H1 (cell line): ENCODE results near the gene MYO1F. TPM values are rescaled to one million over a fixed set of nuclear protein-coding genes. Genes with fewer than 3 reads are reported as not detected.

Experiments used
- CTCF ChIA-PET: fragments of 300-600 bp; sonication (Branson Sonifier 250); formaldehyde crosslinking; loops from one replicate; lab custom pipeline; 2021; ENCODE audit not compliant: partially characterized antibody; lab: Charles Lee
- POLR2A ChIA-PET: fragments of 300-600 bp; sonication (Branson Sonifier 250); formaldehyde crosslinking; loops from one replicate; lab custom pipeline; 2021; ENCODE audit warnings: inconsistent platforms; ENCODE audit not compliant: partially characterized antibody; lab: Charles Lee
- DNase-seq, 2 experiments: peaks; one replicate each; pipeline versions ENCODE4 v3.0.0 to v3.0.0-alpha.2; 2010 to 2022; ENCODE audit warnings: low spot score in 2 of 2, low read depth in 1 of 2, mixed read lengths in 1 of 2
- FAIRE-seq: peaks from 2 replicates; lab custom pipeline; 2011; peaks lifted over from hg19 to GRCh38; lab: Jason Lieb, UNC
- H2AFZ ChIP-seq: 2 replicates; pipeline ENCODE4 v1.8.1; 2012; ENCODE audit warnings: low read length, inconsistent platforms
- H2AK5ac ChIP-seq: 2 replicates; pipeline ENCODE4 v1.6.1; 2013; ENCODE audit warnings: low read depth, low read length
- H2BK120ac ChIP-seq: replicated peaks from 2 replicates; pipeline ENCODE3; 2013; ENCODE audit warnings: low read depth, low read length, inconsistent platforms
- H2BK12ac ChIP-seq: 2 replicates; pipeline ENCODE4 v1.6.1; 2013; ENCODE audit warnings: low read depth, low read length
- H2BK15ac ChIP-seq: 2 replicates; pipeline ENCODE4 v1.6.1; 2013; ENCODE audit warnings: low read length
- H2BK20ac ChIP-seq: 2 replicates; pipeline ENCODE4 v1.6.1; 2013; ENCODE audit warnings: low read length
- H2BK5ac ChIP-seq: 2 replicates; pipeline ENCODE4 v1.6.1; 2013; ENCODE audit warnings: low read depth, low read length
- H3K14ac ChIP-seq: 2 replicates; pipeline ENCODE4 v1.6.1; 2013; ENCODE audit warnings: inconsistent platforms; ENCODE audit not compliant: insufficient read length
- H3K18ac ChIP-seq: 2 replicates; pipeline ENCODE4 v1.6.1; 2013; ENCODE audit warnings: low read length; ENCODE audit errors: extremely low read depth
- H3K23ac ChIP-seq: 2 replicates; pipeline ENCODE4 v1.6.1; 2013; ENCODE audit warnings: inconsistent platforms; ENCODE audit not compliant: insufficient read length
- H3K23me2 ChIP-seq: 2 replicates; pipeline ENCODE4 v1.6.1; 2013; ENCODE audit warnings: low read depth, low read length
- H3K27ac ChIP-seq: 2 replicates; pipeline ENCODE4 v1.6.1; 2011; ENCODE audit warnings: low read depth, low read length, inconsistent platforms
- H3K27me3 ChIP-seq, 4 experiments: replicated peaks in 1 of 4; 1 replicate in 1 of 4; 2 replicates in 3 of 4; pipeline versions ENCODE4 v1.6.1 to v1.8.1; 2011 to 2013; ENCODE audit warnings: low read length in 3 of 4, mild to moderate bottlenecking in 3 of 4, inconsistent platforms in 2 of 4, mixed read lengths in 2 of 4, moderate library complexity in 1 of 4; ENCODE audit not compliant: control insufficient read depth in 3 of 4, insufficient read depth in 3 of 4; ENCODE audit errors: extremely low read depth in 1 of 4
- H3K36me3 ChIP-seq, 4 experiments: 2 replicates each; pipeline versions ENCODE4 v1.6.1 to v1.8.1; 2011 to 2013; ENCODE audit warnings: mild to moderate bottlenecking in 4 of 4, low read length in 3 of 4, moderate library complexity in 2 of 4, control low read depth in 1 of 4, inconsistent platforms in 1 of 4; ENCODE audit not compliant: insufficient read depth in 4 of 4, control insufficient read depth in 2 of 4
- H3K4ac ChIP-seq: replicated peaks from 2 replicates; pipeline ENCODE3; 2013; ENCODE audit warnings: low read length, low read depth, mixed read lengths, inconsistent platforms; ENCODE audit not compliant: insufficient read length
- H3K4me1 ChIP-seq, 4 experiments: replicated peaks in 1 of 4; 1 replicate in 1 of 4; 2 replicates in 3 of 4; pipeline versions ENCODE4 v1.6.1 to v1.8.1; 2011 to 2013; ENCODE audit warnings: low read length in 3 of 4, inconsistent platforms in 2 of 4, mixed read lengths in 1 of 4; ENCODE audit not compliant: insufficient read depth in 4 of 4, control insufficient read depth in 3 of 4
- H3K4me2 ChIP-seq, 2 experiments: 2 replicates each; pipeline versions ENCODE4 v1.6.1 to v1.8.1; 2011 to 2013; ENCODE audit warnings: low read depth in 2 of 2, low read length in 2 of 2, control low read depth in 1 of 2, inconsistent platforms in 1 of 2, mild to moderate bottlenecking in 1 of 2; ENCODE audit not compliant: insufficient read depth in 1 of 2
- H3K4me3 ChIP-seq, 4 experiments: fragments of 200-600, 300-600 bp in 1 of 4; sonication (generic), shearing (Covaris generic), sonication (Bioruptor Twin) in 1 of 4; 2 replicates each; pipeline versions ENCODE4 v1.5.1 to v1.8.1; 2011 to 2016; ENCODE audit warnings: low read length in 4 of 4, low read depth in 3 of 4, control low read depth in 2 of 4, inconsistent platforms in 2 of 4, mild to moderate bottlenecking in 2 of 4, mixed read lengths in 1 of 4, moderate library complexity in 1 of 4; ENCODE audit not compliant: insufficient read depth in 2 of 4; ENCODE audit errors: extremely low read depth in 1 of 4
- H3K56ac ChIP-seq: replicated peaks from 2 replicates; pipeline ENCODE3; 2013; ENCODE audit warnings: low read depth, mild to moderate bottlenecking, mixed read lengths, low read length, inconsistent platforms; ENCODE audit not compliant: insufficient read length
- H3K79me1 ChIP-seq: 2 replicates; pipeline ENCODE4 v1.6.1; 2013; ENCODE audit warnings: low read depth, low read length, control low read depth
- H3K79me2 ChIP-seq, 2 experiments: 2 replicates each; pipeline versions ENCODE4 v1.6.1 to v1.8.1; 2012 to 2013; ENCODE audit warnings: low read length in 2 of 2, mild to moderate bottlenecking in 2 of 2, inconsistent platforms in 1 of 2; ENCODE audit not compliant: insufficient read depth in 2 of 2, control insufficient read depth in 1 of 2
- H3K9ac ChIP-seq, 4 experiments: replicated peaks in 1 of 4; 1 replicate in 1 of 4; 2 replicates in 3 of 4; pipeline versions ENCODE4 v1.6.1 to v1.8.1; 2011 to 2013; ENCODE audit warnings: low read depth in 3 of 4, low read length in 3 of 4, control low read depth in 2 of 4, mild to moderate bottlenecking in 2 of 4, moderate library complexity in 2 of 4, inconsistent platforms in 1 of 4; ENCODE audit errors: extremely low read depth in 1 of 4
- H3K9me3 ChIP-seq, 2 experiments: 2 replicates each; pipeline versions ENCODE4 v1.6.1 to v1.8.1; 2012 to 2013; ENCODE audit warnings: mild to moderate bottlenecking in 2 of 2, moderate library complexity in 2 of 2, control low read depth in 1 of 2, inconsistent platforms in 1 of 2, low read depth in 1 of 2, low read length in 1 of 2, mixed read lengths in 1 of 2; ENCODE audit not compliant: insufficient read depth in 2 of 2
- H4K20me1 ChIP-seq, 2 experiments: replicated peaks in 1 of 2; 2 replicates each; pipeline versions ENCODE3 to v1.8.1; 2011 to 2013; ENCODE audit warnings: inconsistent platforms in 2 of 2, low read length in 2 of 2, mild to moderate bottlenecking in 1 of 2; ENCODE audit not compliant: insufficient read depth in 2 of 2, control insufficient read depth in 1 of 2
- H4K5ac ChIP-seq: 2 replicates; pipeline ENCODE4 v1.6.1; 2013; ENCODE audit warnings: low read length, low read depth, mixed read lengths, inconsistent platforms; ENCODE audit not compliant: insufficient read length
- H4K8ac ChIP-seq: 2 replicates; pipeline ENCODE4 v1.8.0; 2013; ENCODE audit warnings: mild to moderate bottlenecking, moderate library complexity, low read length, inconsistent platforms; ENCODE audit not compliant: insufficient read depth; ENCODE audit errors: extremely low read depth
- H4K91ac ChIP-seq: replicated peaks from 2 replicates; pipeline ENCODE3; 2013; ENCODE audit warnings: low read length, mixed read lengths, inconsistent platforms; ENCODE audit not compliant: insufficient read length
- BRCA1 ChIP-seq: IDR thresholded peaks from 2 replicates; pipeline ENCODE4 v1.6.1; 2012; ENCODE audit warnings: low read depth, low read length, improper control_type of control experiment
- WGBS, 2 experiments: shearing (Covaris generic) in 1 of 2; methylation state at CpG; one replicate each; pipeline versions ENCODE4 v1.1.6 to v1.1.7; 2013 to 2015; ENCODE audit warnings: low lambda C conversion rate in 2 of 2, mixed read lengths in 2 of 2, inconsistent platforms in 1 of 2, low coverage in 1 of 2, missing lambda C conversion rate in 1 of 2; ENCODE audit not compliant: insufficient replicate concordance in 2 of 2, insufficient coverage in 1 of 2, insufficient read length in 1 of 2; ENCODE audit errors: extremely low coverage in 1 of 2, missing lambda C conversion rate in 1 of 2; 5-methylcytosine and 5-hydroxymethylcytosine counted together
- polyA plus RNA-seq, 7 experiments: library from polyadenylated mRNA; depleted of rRNA in 3 of 7; stranded (reverse) in 5 of 7; unstranded in 2 of 7; fragments of >200 nt in 5 of 7; fragments of 200-250 nt in 2 of 7; gene quantifications; 1 replicate in 5 of 7; 2 replicates in 1 of 7; 4 replicates in 1 of 7; pipeline versions ENCODE4 v1.2.1 to v1.2.3, GENCODE V29; 2011 to 2013; ENCODE audit warnings: missing spikeins in 2 of 7, mixed read lengths in 2 of 7
- total RNA-seq: library from RNA; stranded (reverse); fragmentation: NEBNext Ultra II Directional; extraction: Animal tissue kit (Norgen Biotek cat#: 25700); gene quantifications from 2 replicates; pipeline ENCODE4 v1.2.1, GENCODE V29; 2021

The MYO1F gene
- total and polyA plus RNA-seq, 2 of the 8 experiments (the other 6 are each of a cell fraction or from before 2014, with no cell fraction given): 1.4 to 4.6 TPM

GRCh38 chr19:8473648-8474476, 103.4 kb downstream of the MYO1F start:
- Histone ChIP-seq H2BK15ac (no peak overlapping the region), H2BK5ac (no peak overlapping the region), H3K36me3 (peaks cover 39 to 96% (median 74%) of the 10 kb centered on the region in 4 experiments), H3K27ac (no peak overlapping the region), H3K4me1 (no peaks in the 10 kb centered on the region), H3K23me2 (no peaks in the 10 kb centered on the region), H4K5ac (no peak overlapping the region), H3K18ac (no peak overlapping the region), H3K27me3 (no peaks in the 10 kb centered on the region), H3K79me1 (peaks cover 19% of the 10 kb centered on the region), H4K8ac (no peak overlapping the region), H3K4me3 (no peak overlapping the region), H3K9ac (no peak overlapping the region), H4K91ac (no peak overlapping the region), H3K79me2 (peaks cover 16 to 93% of the 10 kb centered on the region in 2 experiments), H2BK12ac (no peak overlapping the region), H3K4ac (no peak overlapping the region), H2AFZ (no peak overlapping the region), H3K14ac (no peak overlapping the region), H3K56ac (no peak overlapping the region), H3K4me2 (no peak overlapping the region), H4K20me1 (peaks cover 26 to 43% of the 10 kb centered on the region in 2 experiments), H2AK5ac (no peak overlapping the region), H2BK20ac (no peak overlapping the region), H2BK120ac (no peak overlapping the region), H3K23ac (no peak overlapping the region), H3K9me3 (no peaks in the 10 kb centered on the region)
- FAIRE-seq (no peak), DNase-seq (no peak)
- no peak for TF ChIP-seq BRCA1
- ChIA-PET CTCF (interaction anchor here (0.6 to 0.7 kb wide), 2 partner anchors 11 to 31 kb away, joined by 3 read pairs; no protein-coding TSS in a partner anchor), POLR2A (interaction anchor here (0.9 to 1.7 kb wide), 3 partner anchors 14 to 22 kb away, joined by 3 to 4 read pairs (median 3); no protein-coding TSS in a partner anchor)
- 87% methylated on average over 6 of the region's 6 CpGs; no CpG with 5 or more reads in 1 of the 2 experiments for WGBS, 2 experiments

Other genes starting within 250 kb of the MYO1F start
- gene KANK3, start 234.2 kb downstream of the MYO1F start, total RNA-seq: 2.3 and 2.5 TPM in 2 replicates
- gene KANK3, start 234.2 kb downstream of the MYO1F start, polyA plus RNA-seq (2011; rRNA removed): 4.2 and 5.7 TPM in 2 replicates
- gene ANGPTL4, start 213.3 kb downstream of the MYO1F start, total RNA-seq: 1.8 and 2.3 TPM in 2 replicates
- gene ANGPTL4, start 213.3 kb downstream of the MYO1F start, polyA plus RNA-seq (2011; rRNA removed): 5.1 and 6.5 TPM in 2 replicates
- gene RAB11B, start 187.1 kb downstream of the MYO1F start, total RNA-seq: 85.8 and 90.2 TPM in 2 replicates
- 50.2 and 87.6 TPM in 2 replicates for gene RAB11B, start 187.1 kb downstream of the MYO1F start, polyA plus RNA-seq (2011; rRNA removed)
- gene MARCHF2, start 164.1 kb downstream of the MYO1F start, total RNA-seq: 18.5 and 19.7 TPM in 2 replicates
- gene MARCHF2, start 164.1 kb downstream of the MYO1F start, polyA plus RNA-seq (2011; rRNA removed): 46.2 and 49.2 TPM in 2 replicates
- gene HNRNPM, start 132.5 kb downstream of the MYO1F start, total RNA-seq: 448 and 474 TPM in 2 replicates
- gene HNRNPM, start 132.5 kb downstream of the MYO1F start, polyA plus RNA-seq (2011; rRNA removed): 375 and 545 TPM in 2 replicates
- 0.23 and 0.43 TPM in 2 replicates for gene PRAM1, start 74.8 kb downstream of the MYO1F start, total RNA-seq
- 0.06 and 0.17 TPM in 2 replicates for gene PRAM1, start 74.8 kb downstream of the MYO1F start, polyA plus RNA-seq (2011; rRNA removed)
- 23.6 and 26.8 TPM in 2 replicates for gene ZNF414, start 63.3 kb downstream of the MYO1F start, total RNA-seq
- gene ZNF414, start 63.3 kb downstream of the MYO1F start, polyA plus RNA-seq (2011; rRNA removed): 9.7 and 21.4 TPM in 2 replicates
- 14.0 and 17.4 TPM in 2 replicates for gene ADAMTS10, start 33.3 kb upstream of the MYO1F start, total RNA-seq
- 6.9 and 16.1 TPM in 2 replicates for gene ADAMTS10, start 33.3 kb upstream of the MYO1F start, polyA plus RNA-seq (2011; rRNA removed)
- not detected in 2 replicates for gene NFILZ, start 53.2 kb upstream of the MYO1F start, total RNA-seq
- gene NFILZ, start 53.2 kb upstream of the MYO1F start, polyA plus RNA-seq (2011; rRNA removed): not detected in 2 replicates
- gene ACTL9, start 121.4 kb upstream of the MYO1F start, total RNA-seq: not detected in 2 replicates
- gene ACTL9, start 121.4 kb upstream of the MYO1F start, polyA plus RNA-seq (2011; rRNA removed): not detected in 2 replicates
- gene OR2Z1, start 144.2 kb upstream of the MYO1F start, total RNA-seq: not detected in 2 replicates
- not detected in 2 replicates for gene OR2Z1, start 144.2 kb upstream of the MYO1F start, polyA plus RNA-seq (2011; rRNA removed)